Vagina (tissue), 2 donors: ENCODE results near the gene ZPBP2. TPM values are rescaled to one million over a fixed set of nuclear protein-coding genes. Genes with fewer than 3 reads are reported as not detected.

Experiments used
- DNase-seq, 2 donors: peaks; one replicate each; pipeline ENCODE4 v3.0.0-alpha.2; 2017; ENCODE audit errors: extremely low spot score in 2 of 2
- H3K27ac ChIP-seq: fragments of 200-600 bp; sonication (generic); one replicate; pipeline ENCODE4 v1.5.1; 2019
- H3K27me3 ChIP-seq: fragments of 200-600 bp; sonication (generic); one replicate; pipeline ENCODE4 v1.5.1; 2019
- H3K36me3 ChIP-seq, 2 donors: fragments of 200-600 bp; sonication (generic); one replicate each; pipeline ENCODE4 v1.5.1; 2017 to 2019
- H3K4me1 ChIP-seq: fragments of 200-600 bp; sonication (generic); one replicate; pipeline ENCODE4 v1.5.1; 2019
- H3K4me3 ChIP-seq, 2 donors: fragments of 200-600 bp; sonication (generic); 1 replicate in 1 of 2; 2 replicates in 1 of 2; pipeline ENCODE4 v1.5.1; 2016 to 2019
- H3K9me3 ChIP-seq: fragments of 200-600 bp; sonication (generic); one replicate; pipeline ENCODE4 v1.5.1; 2019
- CTCF ChIP-seq, 3 experiments: fragments of 450-650 bp in 2 of 3; fragments of 200-600 bp in 1 of 3; sonication (generic) in 1 of 3; IDR thresholded peaks; one replicate each; pipeline ENCODE4 v1.5.1; 2017 to 2019; ENCODE audit warnings: antibody characterized with exemption in 3 of 3, mild to moderate bottlenecking in 2 of 3, moderate library complexity in 2 of 3
- POLR2A ChIP-seq, 2 donors: fragments of 450-650 bp; IDR thresholded peaks; one replicate each; pipeline ENCODE4 v1.6.1; 2017; ENCODE audit warnings: antibody characterized with exemption in 2 of 2, mild to moderate bottlenecking in 2 of 2, moderate library complexity in 2 of 2
- POLR2AphosphoS5 ChIP-seq, 2 donors: sonication (generic); formaldehyde crosslinking; IDR thresholded peaks; one replicate each; pipeline ENCODE4 v1.9.0; 2017; ENCODE audit warnings: antibody characterized with exemption in 2 of 2, mild to moderate bottlenecking in 2 of 2, low read depth in 1 of 2; ENCODE audit not compliant: insufficient read depth in 1 of 2
- intact Hi-C: fragments of 100-400 bp; cut with DNase I; formaldehyde crosslinking; loops from one replicate; pipeline ENCODE4 v1.15.1; 2023
- total RNA-seq: library from RNA; depleted of rRNA; stranded (reverse); fragments of >200 nt; gene quantifications from one replicate; pipeline ENCODE4 v1.2.3, GENCODE V29; 2016

ZPBP2 gene
- total RNA-seq, 1 donor from 2014 or later = not detected

GRCh38 chr17:39908789-39909352 is 40.9 kb downstream of the ZPBP2 start:
- H3K27ac ChIP-seq = no peak overlapping the region

DNA sequence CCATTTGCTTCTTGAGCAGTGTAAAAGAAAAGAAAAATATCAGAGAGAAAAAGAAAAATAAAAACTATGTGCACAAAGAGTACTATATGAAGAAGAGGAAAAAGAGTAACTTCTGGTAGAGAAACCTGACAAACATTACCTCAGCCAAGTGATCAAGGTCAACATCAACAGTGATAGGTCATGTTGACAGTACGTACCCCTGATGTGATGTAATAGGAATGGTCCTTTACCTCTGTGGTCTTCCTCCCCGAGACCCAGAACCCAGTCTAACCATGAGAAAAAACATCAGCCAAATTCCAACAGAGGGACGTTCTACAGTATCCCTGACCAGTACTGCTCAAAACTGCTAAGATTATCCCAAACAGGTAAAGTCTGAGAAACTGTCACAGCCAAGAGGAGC is 46.0 kb downstream of the ZPBP2 start:
- Histone ChIP-seq H3K9me3 (no peaks in the 10 kb centered on the region), H3K27me3 (no peaks in the 10 kb centered on the region), H3K36me3 (peaks cover 0 to 7% of the 10 kb centered on the region in 2 donors), H3K4me1 (no peaks in the 10 kb centered on the region), H3K27ac (no peak overlapping the region), H3K4me3 (no peak overlapping the region)
- no peak for TF ChIP-seq POLR2AphosphoS5 (IDR thresholded peaks at IDR 0.05; ENCODE audit: insufficient read depth in 1 of 2, low read depth in 1 of 2)
- TF ChIP-seq POLR2A (IDR thresholded peaks at IDR 0.05) = no peak
- TF ChIP-seq CTCF (IDR thresholded peaks at IDR 0.05) = no peak
- intact Hi-C loops = no loop called here
- no peak for DNase-seq

More at GRCh38 chr17:39908789-39909352, 40.9 kb downstream of the ZPBP2 start:
- Histone ChIP-seq H3K4me3 (no peak overlapping the region), H3K27me3 (no peaks in the 10 kb centered on the region), H3K4me1 (no peaks in the 10 kb centered on the region), H3K9me3 (no peaks in the 10 kb centered on the region), H3K36me3 (peaks cover 0 to 7% of the 10 kb centered on the region in 2 donors)
- intact Hi-C loops = no loop called here
- no peak for DNase-seq
- TF ChIP-seq POLR2AphosphoS5 (IDR thresholded peaks at IDR 0.05; ENCODE audit: insufficient read depth in 1 of 2, low read depth in 1 of 2) = no peak
- TF ChIP-seq CTCF (IDR thresholded peaks at IDR 0.05) = no peak
- TF ChIP-seq POLR2A (IDR thresholded peaks at IDR 0.05) = no peak

GRCh38 chr17:39915559-39915958 is 47.6 kb downstream of the ZPBP2 start:
- intact Hi-C loops = no loop called here
- no peaks in the 10 kb centered on the region for H3K4me1 ChIP-seq
- TF ChIP-seq POLR2AphosphoS5 (IDR thresholded peaks at IDR 0.05; ENCODE audit: insufficient read depth in 1 of 2, low read depth in 1 of 2) = no peak
- peaks cover 0 to 3% of the 10 kb centered on the region in 2 donors for H3K36me3 ChIP-seq
- no peak for DNase-seq
- H3K4me3 ChIP-seq = no peak overlapping the region
- H3K27me3 ChIP-seq = no peaks in the 10 kb centered on the region
- H3K9me3 ChIP-seq = no peaks in the 10 kb centered on the region
- no peak overlapping the region for H3K27ac ChIP-seq

GRCh38 chr17:39916918-39917317 is 48.9 kb downstream of the ZPBP2 start:
- Histone ChIP-seq H3K9me3 (no peaks in the 10 kb centered on the region), H3K4me1 (no peaks in the 10 kb centered on the region), H3K4me3 (no peak overlapping the region), H3K27me3 (no peaks in the 10 kb centered on the region), H3K36me3 (peaks cover 0 to 17% of the 10 kb centered on the region in 2 donors), H3K27ac (no peak overlapping the region)
- TF ChIP-seq POLR2AphosphoS5 (IDR thresholded peaks at IDR 0.05; ENCODE audit: insufficient read depth in 1 of 2, low read depth in 1 of 2) (no peak), POLR2A (IDR thresholded peaks at IDR 0.05) (no peak), CTCF (IDR thresholded peaks at IDR 0.05) (no peak)
- no peak for DNase-seq
- intact Hi-C loops = no loop called here

DNA sequence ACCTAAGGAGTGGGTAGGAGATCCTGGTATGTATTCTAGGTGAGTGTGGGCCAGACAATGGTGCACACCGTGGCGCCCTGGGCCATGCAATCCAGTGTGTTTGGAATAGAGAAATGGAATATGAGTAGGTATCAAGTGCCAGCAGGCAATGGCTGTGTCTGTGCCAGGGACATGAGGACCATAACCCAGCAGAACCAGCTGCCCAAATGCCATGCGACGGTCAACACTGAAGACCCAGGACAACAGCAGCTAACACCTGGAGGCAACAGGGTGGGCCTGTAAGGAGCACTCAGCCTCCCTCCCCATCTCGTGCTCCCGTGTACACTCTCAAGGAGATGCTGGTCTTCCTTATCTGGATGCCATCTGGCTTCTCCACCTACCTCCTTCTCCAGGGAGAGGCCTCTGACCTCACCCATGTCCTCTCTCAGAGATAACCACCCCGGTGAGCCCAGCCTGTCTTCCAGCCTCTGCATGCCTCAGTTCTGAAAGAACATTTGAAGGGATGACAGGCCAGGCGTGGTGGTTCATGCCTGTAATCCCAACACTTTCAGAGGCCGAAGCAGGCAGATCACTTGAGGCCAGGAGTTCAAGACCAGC is 51.2 kb downstream of the ZPBP2 start:
- Histone ChIP-seq H3K27ac (no peak overlapping the region), H3K9me3 (no peaks in the 10 kb centered on the region), H3K4me1 (no peaks in the 10 kb centered on the region), H3K4me3 (no peak overlapping the region), H3K36me3 (peaks cover 0 to 36% of the 10 kb centered on the region in 2 donors), H3K27me3 (no peaks in the 10 kb centered on the region)
- no peak for DNase-seq
- TF ChIP-seq POLR2A (IDR thresholded peaks at IDR 0.05) (no peak), POLR2AphosphoS5 (IDR thresholded peaks at IDR 0.05; ENCODE audit: insufficient read depth in 1 of 2, low read depth in 1 of 2) (no peak), CTCF (IDR thresholded peaks at IDR 0.05) (no peak)
- intact Hi-C loops = no loop called here
